ENCODE data around the gene HEG1.

DNA sequence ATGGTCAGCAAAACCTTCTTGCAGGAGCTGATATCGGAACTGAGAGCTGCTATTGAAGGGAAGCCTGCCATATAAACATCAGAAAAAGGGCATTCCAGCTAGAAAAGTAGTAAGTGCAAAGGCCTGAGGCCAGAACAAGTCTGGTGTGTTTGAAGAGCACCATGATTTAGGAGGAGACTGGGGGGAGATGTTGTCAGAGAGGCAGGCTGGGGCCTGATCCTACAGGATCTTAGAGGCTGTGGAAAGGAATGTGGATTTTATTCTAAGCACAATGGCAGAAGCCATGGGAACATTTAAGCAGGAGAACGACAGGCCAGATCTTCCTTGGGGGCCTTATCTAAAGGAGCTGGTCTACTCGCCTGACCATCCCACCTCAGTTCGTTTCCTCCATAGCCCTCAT, 116.1 kb downstream of the HEG1 start:
- TF ChIP-seq NFIC (IDR thresholded peaks at IDR 0.05), result no peak
- no peak for TF ChIP-seq TEAD4 (IDR thresholded peaks at IDR 0.05)
- TF ChIP-seq, protein P1, sequence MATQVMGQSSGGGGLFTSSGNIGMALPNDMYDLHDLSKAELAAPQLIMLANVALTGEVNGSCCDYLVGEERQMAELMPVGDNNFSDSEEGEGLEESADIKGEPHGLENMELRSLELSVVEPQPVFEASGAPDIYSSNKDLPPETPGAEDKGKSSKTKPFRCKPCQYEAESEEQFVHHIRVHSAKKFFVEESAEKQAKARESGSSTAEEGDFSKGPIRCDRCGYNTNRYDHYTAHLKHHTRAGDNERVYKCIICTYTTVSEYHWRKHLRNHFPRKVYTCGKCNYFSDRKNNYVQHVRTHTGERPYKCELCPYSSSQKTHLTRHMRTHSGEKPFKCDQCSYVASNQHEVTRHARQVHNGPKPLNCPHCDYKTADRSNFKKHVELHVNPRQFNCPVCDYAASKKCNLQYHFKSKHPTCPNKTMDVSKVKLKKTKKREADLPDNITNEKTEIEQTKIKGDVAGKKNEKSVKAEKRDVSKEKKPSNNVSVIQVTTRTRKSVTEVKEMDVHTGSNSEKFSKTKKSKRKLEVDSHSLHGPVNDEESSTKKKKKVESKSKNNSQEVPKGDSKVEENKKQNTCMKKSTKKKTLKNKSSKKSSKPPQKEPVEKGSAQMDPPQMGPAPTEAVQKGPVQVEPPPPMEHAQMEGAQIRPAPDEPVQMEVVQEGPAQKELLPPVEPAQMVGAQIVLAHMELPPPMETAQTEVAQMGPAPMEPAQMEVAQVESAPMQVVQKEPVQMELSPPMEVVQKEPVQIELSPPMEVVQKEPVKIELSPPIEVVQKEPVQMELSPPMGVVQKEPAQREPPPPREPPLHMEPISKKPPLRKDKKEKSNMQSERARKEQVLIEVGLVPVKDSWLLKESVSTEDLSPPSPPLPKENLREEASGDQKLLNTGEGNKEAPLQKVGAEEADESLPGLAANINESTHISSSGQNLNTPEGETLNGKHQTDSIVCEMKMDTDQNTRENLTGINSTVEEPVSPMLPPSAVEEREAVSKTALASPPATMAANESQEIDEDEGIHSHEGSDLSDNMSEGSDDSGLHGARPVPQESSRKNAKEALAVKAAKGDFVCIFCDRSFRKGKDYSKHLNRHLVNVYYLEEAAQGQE (IDR thresholded peaks at IDR 0.05; ENCODE audit: low read depth), result no peak
